Ovary (tissue), 3 donors: ENCODE measurements around the gene PGM5.

Source experiments
- CTCF ChIP-seq, 3 donors: fragments of 450-650 bp in 2 of 3; fragments of 200-600 bp in 1 of 3; IDR thresholded peaks; one replicate each; pipeline versions ENCODE4 v1.5.1 to v1.8.0; 2016 to 2022; ENCODE audit warnings: antibody characterized with exemption in 3 of 3, mild to moderate bottlenecking in 1 of 3
- EP300 ChIP-seq: sonication (generic); formaldehyde crosslinking; IDR thresholded peaks from one replicate; pipeline ENCODE4 v1.6.1; 2017; ENCODE audit warnings: antibody characterized with exemption
- POLR2A ChIP-seq: fragments of 450-650 bp; IDR thresholded peaks from one replicate; pipeline ENCODE4 v1.6.1; 2017; ENCODE audit warnings: antibody characterized with exemption, mild to moderate bottlenecking, moderate library complexity
- donor health status: DM: no; HTN: no; CAD: no.

DNA sequence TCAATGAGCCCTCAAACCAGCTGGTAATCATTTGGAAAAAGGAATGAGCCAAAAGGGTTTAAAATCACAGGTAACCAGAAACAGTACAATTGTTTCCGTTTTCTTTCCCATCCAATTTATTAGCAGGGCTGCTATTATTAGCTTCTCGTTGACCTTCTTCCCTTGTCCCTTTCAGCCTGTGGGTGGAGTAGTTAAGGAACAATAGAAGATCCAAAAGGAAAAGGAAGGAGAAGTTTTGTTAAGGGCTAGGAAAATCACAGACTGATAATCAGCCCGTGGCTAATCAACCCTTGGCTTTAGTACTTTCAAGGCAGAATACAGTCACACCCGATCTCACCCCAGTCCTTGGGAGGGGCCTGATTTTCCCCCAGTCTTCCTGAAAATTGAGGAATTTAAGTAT lies 145.9 kb downstream of the PGM5 start:
- TF ChIP-seq CTCF (IDR thresholded peaks at IDR 0.05) = no peak
- TF ChIP-seq POLR2A = no peak
- TF ChIP-seq EP300 = no peak
